SU-DHL-6 (cell line): Measurements from ENCODE around the gene LPIN1.

Experiments
- EZH2phosphoT487 ChIP-seq: fragments of 200-600 bp; sonication (generic), shearing (Covaris generic); conservative IDR thresholded peaks from 2 replicates; pipeline ENCODE4 v1.6.1; 2018; ENCODE audit warnings: mild to moderate bottlenecking, antibody characterized with exemption, low read length, moderate library complexity, mixed read lengths
- TF ChIP-seq, protein P1 (sequence below): fragments of 200-600 bp; sonication (generic); IDR thresholded peaks from one replicate; pipeline ENCODE4 v1.5.1; 2017; ENCODE audit warnings: antibody characterized with exemption, mild to moderate bottlenecking, low read length, moderate library complexity; ENCODE audit not compliant: insufficient read depth, poor library complexity, severe bottlenecking

DNA sequence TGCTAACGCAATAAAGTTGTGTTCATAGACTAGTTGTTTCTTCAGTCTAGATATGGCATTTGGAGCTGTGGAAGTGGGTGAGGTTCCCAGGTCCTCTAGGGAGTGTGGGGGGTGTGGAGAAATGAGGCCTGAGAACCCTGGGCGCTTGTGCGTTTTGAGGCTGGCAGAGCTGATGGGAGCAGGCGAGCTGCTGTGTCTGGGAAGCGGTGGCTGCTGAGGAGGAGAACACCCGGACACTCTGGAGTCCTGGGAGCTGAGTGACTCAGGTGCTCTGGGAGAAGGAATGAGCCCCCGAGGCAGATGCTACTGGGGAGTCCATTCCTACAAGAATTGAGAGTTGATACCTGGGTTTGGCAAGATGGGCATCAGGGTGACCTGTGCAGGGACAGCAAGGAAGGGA, 67.5 kb downstream of the LPIN1 start:
- TF ChIP-seq, protein P1, sequence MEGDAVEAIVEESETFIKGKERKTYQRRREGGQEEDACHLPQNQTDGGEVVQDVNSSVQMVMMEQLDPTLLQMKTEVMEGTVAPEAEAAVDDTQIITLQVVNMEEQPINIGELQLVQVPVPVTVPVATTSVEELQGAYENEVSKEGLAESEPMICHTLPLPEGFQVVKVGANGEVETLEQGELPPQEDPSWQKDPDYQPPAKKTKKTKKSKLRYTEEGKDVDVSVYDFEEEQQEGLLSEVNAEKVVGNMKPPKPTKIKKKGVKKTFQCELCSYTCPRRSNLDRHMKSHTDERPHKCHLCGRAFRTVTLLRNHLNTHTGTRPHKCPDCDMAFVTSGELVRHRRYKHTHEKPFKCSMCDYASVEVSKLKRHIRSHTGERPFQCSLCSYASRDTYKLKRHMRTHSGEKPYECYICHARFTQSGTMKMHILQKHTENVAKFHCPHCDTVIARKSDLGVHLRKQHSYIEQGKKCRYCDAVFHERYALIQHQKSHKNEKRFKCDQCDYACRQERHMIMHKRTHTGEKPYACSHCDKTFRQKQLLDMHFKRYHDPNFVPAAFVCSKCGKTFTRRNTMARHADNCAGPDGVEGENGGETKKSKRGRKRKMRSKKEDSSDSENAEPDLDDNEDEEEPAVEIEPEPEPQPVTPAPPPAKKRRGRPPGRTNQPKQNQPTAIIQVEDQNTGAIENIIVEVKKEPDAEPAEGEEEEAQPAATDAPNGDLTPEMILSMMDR = no peak
- no peak for TF ChIP-seq EZH2phosphoT487
